K562 (cell line): ENCODE measurements around the gene ZNF273. TPM values are rescaled to one million over a fixed set of nuclear protein-coding genes. Genes with fewer than 3 reads are reported as not detected.

Experiments used
- ATF7 ChIP-seq: fragments of 450-650 bp; IDR thresholded peaks from 2 replicates; pipeline ENCODE4 v1.7.1; 2014; ENCODE audit warnings: mild to moderate bottlenecking, moderate library complexity
- CBX3 ChIP-seq, 2 experiments: IDR thresholded peaks; 1 replicate in 1 of 2; 2 replicates in 1 of 2; pipeline ENCODE4 v1.6.1; 2012; ENCODE audit warnings: inconsistent platforms in 2 of 2, low read length in 2 of 2, borderline replicate concordance in 1 of 2, control low read depth in 1 of 2
- CREB1 ChIP-seq, 2 experiments: sonication (generic) in 1 of 2; formaldehyde crosslinking in 1 of 2; IDR thresholded peaks; 2 replicates each; pipeline versions ENCODE4 v1.6.1 to v1.8.0; 2012 to 2022; ENCODE audit warnings: inconsistent platforms in 1 of 2, mild to moderate bottlenecking in 1 of 2, missing genetic modification reagents in 1 of 2, moderate library complexity in 1 of 2
- CXXC5 ChIP-seq: fragments of 250-450 bp; sonication (Bioruptor Pico); IDR thresholded peaks from 2 replicates; pipeline ENCODE4 v1.8.0; 2022; ENCODE audit warnings: inconsistent platforms, mild to moderate bottlenecking, moderate library complexity
- DACH1 ChIP-seq: fragments of 450-650 bp; IDR thresholded peaks from 2 replicates; pipeline ENCODE4 v1.6.1; 2018; ENCODE audit not compliant: partially characterized antibody
- E2F8 ChIP-seq: fragments of 450-650 bp; IDR thresholded peaks from 2 replicates; pipeline ENCODE4 v1.7.1; 2018; ENCODE audit warnings: mild to moderate bottlenecking, low read depth; ENCODE audit not compliant: partially characterized antibody
- EWSR1 ChIP-seq: fragments of 450-650 bp; IDR thresholded peaks from 2 replicates; pipeline ENCODE4 v1.6.1; 2018; ENCODE audit warnings: borderline replicate concordance, mild to moderate bottlenecking, low read depth, moderate library complexity; ENCODE audit not compliant: partially characterized antibody
- FOXJ3 ChIP-seq: sonication (generic); formaldehyde crosslinking; IDR thresholded peaks from 2 replicates; pipeline ENCODE4 v1.4.0; 2020; ENCODE audit warnings: mild to moderate bottlenecking, missing genetic modification reagents
- FOXM1 ChIP-seq, 2 experiments: fragments of 450-650 bp in 1 of 2; sonication (generic) in 1 of 2; formaldehyde crosslinking in 1 of 2; IDR thresholded peaks; 2 replicates each; pipeline versions ENCODE4 v1.6.1 to v1.9.0; 2017 to 2022; ENCODE audit warnings: low read depth in 2 of 2, mild to moderate bottlenecking in 2 of 2, missing genetic modification reagents in 1 of 2, moderate library complexity in 1 of 2
- GATA2 ChIP-seq: sonication (generic); formaldehyde crosslinking; IDR thresholded peaks from 2 replicates; pipeline ENCODE4 v1.4.0; 2020; ENCODE audit warnings: mild to moderate bottlenecking, missing genetic modification reagents
- MYNN ChIP-seq, 2 experiments: sonication (generic); formaldehyde crosslinking in 1 of 2; IDR thresholded peaks; 2 replicates each; pipeline versions ENCODE4 v1.5.0 to v1.6.1; 2016 to 2020; ENCODE audit warnings: antibody characterized with exemption in 1 of 2, missing genetic modification reagents in 1 of 2
- NR2C1 ChIP-seq, 2 experiments: fragments of 450-650 bp; IDR thresholded peaks; 2 replicates each; pipeline ENCODE4 v1.6.1; 2017; ENCODE audit warnings: mild to moderate bottlenecking in 2 of 2, antibody characterized with exemption in 1 of 2, inconsistent platforms in 1 of 2, missing compliant biosample characterization in 1 of 2, missing genetic modification characterization in 1 of 2
- PKNOX1 ChIP-seq: fragments of 450-650 bp; IDR thresholded peaks from 2 replicates; pipeline ENCODE4 v1.6.1; 2016
- PPARD ChIP-seq: fragments of 250-450 bp; sonication (Bioruptor Pico); IDR thresholded peaks from 2 replicates; pipeline ENCODE4 v1.8.0; 2022; ENCODE audit warnings: inconsistent platforms, mild to moderate bottlenecking, moderate library complexity
- SAFB ChIP-seq: fragments of 200-400 bp; formaldehyde crosslinking; IDR thresholded peaks from 2 replicates; pipeline ENCODE4 v1.6.1; 2017; ENCODE audit warnings: low read depth, low read length, borderline replicate concordance
- SMARCB1 ChIP-seq: IDR thresholded peaks from 2 replicates; pipeline ENCODE4 v1.6.1; 2011; ENCODE audit warnings: improper control_type of control experiment, low read depth; ENCODE audit not compliant: insufficient read length
- STAT6 ChIP-seq: sonication (generic); formaldehyde crosslinking; IDR thresholded peaks from 2 replicates; pipeline ENCODE4 v1.8.1; 2023; ENCODE audit warnings: mild to moderate bottlenecking, missing genetic modification reagents
- ZBTB49 ChIP-seq: sonication (generic); formaldehyde crosslinking; IDR thresholded peaks from 2 replicates; pipeline ENCODE4 v1.8.0; 2022; ENCODE audit warnings: missing genetic modification reagents, mild to moderate bottlenecking, borderline replicate concordance
- ZNF140 ChIP-seq: fragments of 250-450 bp; sonication (Bioruptor Pico); IDR thresholded peaks from 2 replicates; pipeline ENCODE4 v1.8.0; 2021; ENCODE audit warnings: moderate library complexity, mild to moderate bottlenecking, inconsistent platforms
- polyA plus RNA-seq, 8 experiments: library from polyadenylated mRNA; depleted of rRNA in 4 of 8; stranded (reverse) in 5 of 8; unstranded in 3 of 8; fragments of >200 nt; fragmentation: Nextera tagmentation in 2 of 8; fragmentation: Illumina TruSeq in 1 of 8; extraction: Ambion mirVana in 2 of 8; extraction: Trizol in 1 of 8; gene quantifications; 2 replicates each; pipeline versions ENCODE4 v1.2.1 to v1.2.3, GENCODE V29; 2011 to 2014; ENCODE audit warnings: inconsistent platforms in 1 of 8, missing spikeins in 1 of 8
- total RNA-seq, 7 experiments: library from RNA; depleted of rRNA in 6 of 7; stranded (reverse); fragments of >200 nt in 6 of 7; fragmentation: Illumina TruSeq in 2 of 7; extraction: Trizol in 2 of 7; gene quantifications; 2 replicates each; pipeline versions ENCODE4 v1.2.1 to v1.2.3, GENCODE V29; 2011 to 2021; ENCODE audit warnings: low replicate concordance in 1 of 7

Gene ZNF273
- total and polyA plus RNA-seq, 9 of the 15 experiments (the other 6 are each of a cell fraction or from before 2014, with no cell fraction given): 13.3 to 37.0 (median 20.7) TPM

GRCh38 chr7:64914557-64914956, 11.5 kb downstream of the ZNF273 start (continued):
- TF ChIP-seq PKNOX1 (peak; percentile 48; the same call in 1 of the 2 replicates), CBX3 (IDR thresholded peaks at IDR 0.05; ENCODE audit: borderline replicate concordance in 1 of 2, low read length in 2 of 2) (peak in 1 of 2 experiments; percentile 59; a peak in 1 of 3 replicates), EWSR1 (no peak), E2F8 (no peak), GATA2 (peak; percentile 78), ZBTB49 (CRISPR knock-in tag) (no peak), CXXC5 (CRISPR knock-in tag) (peak; percentile 81), NR2C1 (IDR thresholded peaks at IDR 0.05) (no peak), NR2C1 (tag; IDR thresholded peaks at IDR 0.05) (no peak), DACH1 (no peak), FOXJ3 (CRISPR knock-in tag) (no peak), SAFB (no peak), FOXM1 (IDR thresholded peaks at IDR 0.05; ENCODE audit: low read depth) (peak; percentile 79), FOXM1 (CRISPR knock-in tag; IDR thresholded peaks at IDR 0.05; ENCODE audit: low read depth) (no peak), CREB1 (IDR thresholded peaks at IDR 0.05) (no peak), CREB1 (CRISPR knock-in tag; IDR thresholded peaks at IDR 0.05) (no peak), SMARCB1 (no peak), ZNF140 (no peak), ATF7 (peak; percentile 59; the same call in 1 of the 2 replicates), PPARD (CRISPR knock-in tag) (no peak), STAT6 (CRISPR knock-in tag) (no peak), MYNN (IDR thresholded peaks at IDR 0.05) (0 out of 2 replicates have a peak, but pooled peaks have one; percentile 33), MYNN (CRISPR knock-in tag; IDR thresholded peaks at IDR 0.05) (no peak)
